HG03135 (cell line): ENCODE results near the gene CYTH3.

Source experiments
- ATAC-seq: cut with Tn5 transposase; IDR thresholded peaks from one replicate; pipeline ENCODE4 v1.9.1; 2021; ENCODE audit warnings: mild to moderate bottlenecking, moderate library complexity; ENCODE audit not compliant: unreplicated experiment

The CYTH3 gene

DNA sequence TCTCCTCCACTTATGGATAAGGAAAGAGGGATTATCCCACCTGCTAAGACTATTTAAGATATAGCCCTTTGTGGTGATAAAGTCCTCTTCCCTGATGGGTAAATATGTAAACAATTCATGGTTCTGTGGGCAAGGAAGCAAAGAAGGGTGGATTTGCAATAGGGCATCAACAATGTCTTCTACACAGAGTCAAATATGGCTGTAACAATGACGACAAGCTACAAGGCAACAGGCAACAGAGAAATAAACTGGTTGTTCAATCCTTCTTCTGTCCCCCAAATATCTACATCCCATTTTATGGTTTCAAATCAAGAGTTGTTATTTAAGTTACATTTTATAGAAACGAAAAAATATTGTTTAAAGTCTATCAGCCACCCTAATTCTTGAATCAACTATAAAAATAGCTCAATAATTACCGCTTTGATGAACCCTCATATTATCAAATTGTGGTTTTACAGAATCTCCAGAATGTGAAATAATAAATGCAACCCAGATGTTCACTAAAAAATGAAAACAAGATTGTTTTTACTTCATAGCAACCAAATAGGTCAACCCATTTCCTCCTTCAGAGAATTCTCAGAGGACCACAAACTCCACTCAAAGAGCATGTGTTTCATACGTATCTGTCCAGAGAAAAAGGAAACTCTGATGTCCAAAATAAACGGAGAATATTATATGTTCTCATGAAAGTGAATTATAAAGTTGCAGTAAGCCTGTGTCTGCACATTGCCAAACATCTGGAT is 13.8 kb downstream of the CYTH3 start:
- ATAC-seq = peak; percentile 48

DNA sequence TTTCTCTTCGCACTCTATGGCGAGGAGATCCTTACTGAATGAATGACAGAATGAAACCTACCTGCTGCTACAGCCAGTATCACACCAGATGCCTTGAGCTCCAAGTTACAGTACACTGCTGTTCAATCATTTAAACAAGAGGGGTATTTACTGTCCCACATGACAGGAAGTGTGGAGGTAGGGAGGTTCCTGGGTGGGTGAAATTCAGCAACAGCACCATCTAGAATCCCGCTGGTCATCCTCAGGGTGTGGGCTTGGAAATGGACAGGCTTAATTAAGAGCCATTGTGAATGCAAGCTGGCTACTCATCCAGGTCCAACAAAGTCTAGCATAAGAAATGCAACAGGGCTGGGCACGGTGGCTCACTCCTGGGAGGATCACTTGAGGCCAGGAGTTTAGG is 14.7 kb downstream of the CYTH3 start:
- no peak for ATAC-seq

DNA sequence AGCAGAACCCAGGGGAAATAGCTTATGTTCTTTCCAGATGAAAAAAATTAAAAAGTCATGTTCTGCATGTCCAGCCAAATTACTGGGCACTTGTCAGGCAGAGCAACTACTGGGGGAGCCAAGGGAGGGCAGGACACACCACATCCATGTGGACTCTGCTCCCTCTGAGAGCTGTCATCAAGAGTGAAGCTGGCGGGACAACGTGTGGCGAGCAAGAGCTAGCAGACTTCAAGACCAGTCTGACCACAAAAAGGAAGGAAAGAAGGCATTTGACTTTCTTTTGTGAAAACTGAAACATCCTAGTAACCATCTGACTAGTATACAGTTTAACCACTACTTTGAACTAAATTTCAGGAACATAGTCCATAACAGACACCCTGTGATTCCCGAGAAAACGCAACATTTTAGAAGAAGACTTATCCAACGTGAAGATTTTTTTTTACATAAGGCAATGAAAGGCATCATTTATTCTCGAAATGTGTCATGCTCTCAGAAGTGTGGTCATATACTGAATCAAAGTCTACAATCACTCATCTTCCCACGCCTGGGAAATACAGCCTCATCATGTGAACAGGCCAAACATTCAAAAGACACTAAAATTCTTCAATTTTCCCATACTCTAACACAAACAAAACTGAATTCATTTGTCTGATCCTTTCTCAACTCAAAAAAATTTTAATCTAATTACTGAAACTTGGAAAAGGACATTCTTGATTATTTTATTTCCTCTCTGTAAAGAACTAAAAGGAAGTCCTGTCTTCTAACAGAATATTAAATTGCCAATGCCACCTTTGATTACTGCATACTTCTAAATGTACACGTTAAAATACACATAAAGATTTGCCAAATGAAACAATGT is 15.5 kb downstream of the CYTH3 start:
- ATAC-seq = peak; percentile 63

DNA sequence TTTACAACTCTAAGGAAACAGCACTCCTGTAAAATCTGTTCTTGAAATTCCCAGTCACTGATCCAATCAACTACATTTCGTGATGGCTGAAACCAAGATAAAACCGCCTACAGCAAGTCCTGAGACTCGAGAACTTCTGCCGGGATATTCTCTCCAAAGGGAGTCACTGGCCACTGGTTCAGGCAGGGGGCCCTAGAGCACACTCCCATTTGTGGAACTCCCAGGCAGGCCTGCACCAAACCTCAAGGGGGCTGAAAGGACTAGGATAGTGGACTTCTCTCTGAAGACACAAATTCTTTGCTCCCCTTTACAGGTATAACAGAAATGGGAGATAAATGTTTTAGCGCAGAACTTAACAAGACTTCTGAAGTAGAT is 16.3 kb downstream of the CYTH3 start:
- no peak for ATAC-seq

DNA sequence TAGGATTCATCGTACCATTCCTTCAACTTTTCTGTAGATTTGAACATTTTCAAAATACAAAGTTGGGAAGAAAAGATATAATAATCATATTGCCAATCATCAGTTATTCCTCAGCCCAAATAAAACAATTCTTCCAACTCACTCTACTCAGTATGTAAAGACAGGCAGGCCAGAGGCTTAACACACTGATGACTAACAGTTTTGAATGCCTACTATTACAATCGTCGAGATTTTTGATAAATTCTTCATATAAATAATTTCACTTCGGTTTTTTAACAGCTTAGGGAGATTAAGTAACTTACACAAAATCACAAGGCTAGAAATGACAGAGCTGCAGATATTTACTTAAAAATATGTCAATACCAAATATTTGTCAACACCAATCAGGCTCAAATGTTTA is 17.6 kb downstream of the CYTH3 start:
- no peak for ATAC-seq

DNA sequence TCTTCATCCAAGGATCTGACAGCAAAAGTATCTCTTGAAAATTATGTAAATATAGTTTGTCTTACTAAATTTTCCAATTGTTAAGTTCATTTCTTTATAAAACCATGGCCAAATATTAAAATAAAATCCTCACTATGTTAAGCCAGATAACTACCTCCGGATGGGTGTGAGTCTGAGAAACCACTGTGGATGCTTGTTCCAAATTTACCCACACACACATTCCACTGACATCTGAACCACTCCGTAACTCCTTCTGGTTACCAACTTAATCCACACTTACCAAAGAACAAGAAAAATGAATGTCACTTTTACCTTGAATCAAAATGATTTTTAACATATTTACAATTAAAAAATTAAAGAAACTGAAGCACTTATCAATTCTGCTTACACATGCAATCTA is 19.7 kb downstream of the CYTH3 start:
- no peak for ATAC-seq

DNA sequence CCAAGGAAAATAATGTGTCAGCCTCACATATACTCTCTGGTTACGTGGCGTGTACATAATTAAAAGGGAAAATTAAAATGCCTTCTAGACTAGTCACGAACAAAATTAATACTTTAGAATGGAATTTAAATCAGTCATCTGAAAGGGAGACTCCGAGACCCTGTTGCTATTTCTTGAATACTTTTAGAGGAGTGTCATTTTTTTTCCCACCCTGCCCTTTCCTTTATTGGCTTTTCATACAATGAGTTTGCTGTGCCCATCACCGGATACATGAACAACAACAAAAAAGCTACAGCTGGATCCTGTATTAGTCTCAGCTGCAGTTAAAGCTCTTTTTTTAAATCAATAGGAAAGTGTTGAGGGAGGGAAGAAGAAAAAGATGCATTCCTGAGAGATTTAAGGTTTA is 20.1 kb downstream of the CYTH3 start:
- no peak for ATAC-seq

DNA sequence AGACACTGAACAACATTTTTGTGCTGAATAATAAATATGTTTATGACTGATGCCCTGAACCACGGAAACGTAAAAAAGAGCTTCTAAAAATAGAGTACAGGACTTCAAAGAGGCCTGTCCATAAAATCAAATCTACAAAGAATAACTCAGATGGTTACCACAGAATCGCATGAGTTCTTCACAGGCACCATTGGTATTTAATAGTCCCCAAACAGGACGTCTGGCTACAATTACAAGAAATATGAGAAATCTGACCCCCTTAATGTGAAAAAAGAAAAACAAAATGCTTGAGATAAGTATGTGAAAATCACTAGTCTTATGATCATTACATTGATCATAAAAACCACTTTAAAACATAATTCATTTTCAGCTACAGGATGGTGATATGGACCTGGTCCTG is 20.8 kb downstream of the CYTH3 start:
- ATAC-seq = no peak

DNA sequence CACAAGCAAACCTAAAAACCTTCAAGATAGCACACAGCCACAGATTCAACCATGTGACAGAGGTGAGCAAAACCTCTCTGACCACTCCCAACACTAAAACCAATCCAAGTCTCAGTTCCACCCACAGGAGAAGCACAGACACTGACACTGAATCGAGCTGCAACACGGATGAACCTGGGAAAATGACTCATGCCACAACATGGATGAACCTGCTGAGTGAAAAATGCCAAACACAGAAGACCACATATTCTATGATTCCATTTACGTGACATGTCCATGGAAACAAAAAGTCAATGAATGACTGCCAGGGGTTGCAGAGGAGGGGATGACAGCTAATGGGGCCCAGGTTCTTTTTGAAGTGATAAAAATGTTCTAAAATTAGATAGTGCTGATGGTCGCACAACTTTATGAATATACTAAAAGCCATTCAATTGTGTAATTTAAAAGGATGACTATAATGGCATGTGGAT is 22.0 kb downstream of the CYTH3 start:
- ATAC-seq = peak; percentile 70

DNA sequence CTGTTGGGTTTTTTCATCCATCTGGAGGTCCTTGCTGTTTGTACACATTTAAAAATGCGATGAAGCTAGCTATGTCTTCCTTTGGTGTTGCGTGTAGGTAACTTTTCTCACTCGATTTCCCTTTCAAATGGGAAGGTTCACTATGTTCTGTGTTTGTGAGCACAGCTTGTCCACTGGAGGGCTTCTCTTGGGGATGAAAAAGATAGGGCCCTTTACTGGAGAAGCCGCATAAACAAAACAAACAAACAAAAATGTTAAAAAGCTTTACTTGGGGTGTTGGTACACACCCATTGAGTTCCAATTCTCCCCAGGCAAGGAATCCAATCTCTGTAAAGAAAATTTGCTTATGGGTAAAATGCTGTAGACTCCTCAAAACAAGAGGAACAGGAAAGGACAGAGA is 23.4 kb downstream of the CYTH3 start:
- no peak for ATAC-seq

DNA sequence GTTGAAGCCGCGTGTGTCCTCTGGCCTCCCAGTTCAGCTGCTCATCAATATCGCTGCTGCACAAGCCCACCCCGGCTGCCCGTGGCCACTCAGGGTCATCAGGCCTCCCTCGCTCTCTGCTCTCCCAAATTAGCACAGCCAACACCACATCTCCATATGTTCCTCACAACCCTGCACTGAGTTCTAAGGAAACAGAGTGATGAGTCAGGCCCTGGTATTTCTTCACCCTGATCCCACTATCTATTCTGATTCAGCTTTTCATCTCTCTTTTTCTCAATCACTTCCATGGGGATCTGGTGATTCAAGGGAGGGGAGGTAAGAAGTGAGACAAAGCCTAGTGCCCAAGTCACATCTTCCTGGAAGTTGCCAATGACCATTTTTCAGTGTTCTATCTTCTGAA is 23.8 kb downstream of the CYTH3 start:
- no peak for ATAC-seq

DNA sequence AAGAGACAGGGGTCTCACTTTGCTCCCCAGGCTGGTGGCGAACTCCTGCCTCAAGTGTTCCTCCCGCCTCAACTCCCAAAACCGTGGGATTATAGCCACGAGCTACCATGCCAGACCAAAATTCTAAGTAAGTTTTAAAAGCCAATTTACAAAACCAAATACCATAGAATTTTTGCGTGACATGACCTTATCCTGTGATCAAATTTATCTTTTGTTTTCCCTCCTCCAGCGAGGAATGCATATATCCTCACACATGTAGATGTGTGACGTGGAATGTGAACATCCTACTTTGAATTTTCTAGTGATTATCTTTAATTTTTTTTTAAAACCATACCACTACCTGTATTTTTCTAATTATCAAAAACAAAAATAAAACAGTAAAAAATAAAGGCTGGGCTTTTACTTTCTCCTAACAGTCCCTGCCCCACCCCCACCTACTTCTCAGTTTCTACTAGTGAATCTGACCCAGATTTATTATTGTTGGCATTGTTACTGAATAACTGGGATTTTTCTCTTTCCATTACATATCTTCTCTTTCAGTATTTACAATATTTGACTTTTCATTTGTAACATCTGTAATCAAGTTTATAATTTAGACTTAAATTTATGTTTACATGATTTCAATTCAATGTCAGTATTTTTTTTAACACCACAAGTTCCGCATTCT is 26.0 kb downstream of the CYTH3 start:
- no peak for ATAC-seq

DNA sequence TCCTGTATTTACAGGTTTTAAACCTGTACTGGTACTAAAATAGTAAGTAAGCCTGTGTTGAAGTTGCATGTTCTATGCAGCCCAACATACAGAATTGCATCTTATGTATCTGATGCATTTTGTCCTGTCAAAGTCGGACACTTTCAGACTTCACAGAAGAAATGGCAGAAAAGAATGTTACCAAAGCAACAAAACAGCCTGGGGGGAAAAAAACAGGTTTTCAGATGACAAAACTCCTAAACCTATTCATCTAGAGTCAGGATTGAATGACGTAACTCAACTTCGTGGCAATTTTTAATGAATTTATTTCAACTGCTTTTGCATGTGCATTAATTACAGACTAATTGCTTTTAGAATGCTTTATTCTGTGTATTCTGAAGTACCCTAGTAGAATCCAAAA is 28.4 kb downstream of the CYTH3 start:
- ATAC-seq = no peak

DNA sequence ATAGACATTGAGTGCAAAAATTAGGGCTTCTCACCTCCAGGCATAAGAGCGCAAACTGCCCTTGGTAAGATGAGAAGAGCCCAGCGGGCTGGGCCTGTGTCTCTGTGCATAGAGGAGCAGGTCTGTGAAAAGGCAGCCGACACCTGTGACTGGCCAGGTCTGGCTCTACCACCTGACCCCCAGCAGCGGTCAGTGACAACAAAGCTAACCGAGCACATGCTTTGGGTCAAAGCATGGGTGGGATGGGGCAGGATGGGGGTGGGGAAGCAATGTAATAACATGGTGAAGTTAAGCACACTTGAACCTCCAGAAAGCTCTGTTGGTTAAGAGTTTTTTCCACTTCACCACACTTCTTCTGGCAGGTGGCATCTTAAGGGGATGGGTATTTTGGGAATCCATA is 29.3 kb downstream of the CYTH3 start:
- ATAC-seq = no peak

DNA sequence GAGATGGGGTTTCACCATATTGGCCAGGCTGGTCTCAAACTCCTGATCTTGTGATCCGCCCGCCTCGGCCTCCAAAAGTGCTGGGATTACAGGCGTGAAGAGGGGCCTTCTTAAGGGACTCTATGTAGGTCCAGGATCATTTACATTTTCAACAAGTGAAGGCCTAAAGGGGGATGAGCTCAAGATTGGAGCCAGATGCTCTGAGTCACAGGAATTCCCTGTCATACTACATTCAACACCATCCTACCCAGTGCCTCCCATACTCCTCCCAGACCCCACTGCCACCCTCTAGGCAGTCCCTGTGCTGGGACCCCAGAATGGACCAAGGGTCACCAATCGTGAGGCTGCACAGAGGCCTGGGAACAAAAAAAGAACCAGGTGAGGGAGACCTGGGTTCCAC is 29.9 kb downstream of the CYTH3 start:
- ATAC-seq = no peak

DNA sequence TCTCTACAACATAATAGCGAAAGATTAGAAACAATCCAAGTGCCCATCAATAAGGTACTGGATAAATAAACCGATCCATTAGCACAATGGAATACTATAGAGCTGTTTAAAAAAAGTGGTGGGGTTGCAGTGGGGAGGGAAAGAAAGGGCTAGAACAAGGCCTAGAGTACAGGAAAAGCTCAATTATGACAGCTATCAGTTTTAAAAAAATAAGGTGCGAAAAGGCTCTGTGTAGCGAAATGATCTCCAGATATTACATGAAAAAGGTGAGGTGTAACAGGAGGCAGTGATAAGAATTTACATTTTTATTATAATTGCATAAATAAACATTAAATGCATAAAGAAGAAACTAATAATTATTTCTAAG is 30.8 kb downstream of the CYTH3 start:
- no peak for ATAC-seq

DNA sequence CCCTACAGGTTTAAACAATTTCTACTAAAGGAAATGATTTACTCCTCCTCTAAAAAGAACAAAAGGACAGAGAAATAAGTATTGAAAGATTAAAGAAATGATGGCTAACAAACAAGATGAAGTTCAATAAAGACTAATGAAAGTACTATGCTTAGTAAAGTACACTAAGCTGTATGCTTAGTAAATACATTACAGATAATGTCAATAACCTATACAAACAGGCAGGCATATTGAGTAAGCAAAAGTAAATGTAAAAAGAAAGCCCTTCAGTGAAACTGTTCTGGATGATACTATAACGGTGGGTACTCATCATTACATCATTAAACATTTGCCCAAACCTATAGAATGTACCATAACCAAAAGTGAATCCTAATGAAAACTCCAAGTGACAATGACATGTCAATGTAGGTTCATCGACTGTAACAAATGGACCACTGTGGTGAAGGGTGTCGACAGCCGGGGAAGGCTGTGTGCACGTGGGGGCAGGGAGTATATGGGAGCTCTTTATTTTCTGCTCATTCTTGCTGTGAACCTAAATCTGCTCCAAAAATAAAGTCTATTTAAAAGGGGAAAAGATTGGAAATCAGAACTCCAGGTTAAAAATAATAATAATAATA is 34.0 kb downstream of the CYTH3 start:
- no peak for ATAC-seq

DNA sequence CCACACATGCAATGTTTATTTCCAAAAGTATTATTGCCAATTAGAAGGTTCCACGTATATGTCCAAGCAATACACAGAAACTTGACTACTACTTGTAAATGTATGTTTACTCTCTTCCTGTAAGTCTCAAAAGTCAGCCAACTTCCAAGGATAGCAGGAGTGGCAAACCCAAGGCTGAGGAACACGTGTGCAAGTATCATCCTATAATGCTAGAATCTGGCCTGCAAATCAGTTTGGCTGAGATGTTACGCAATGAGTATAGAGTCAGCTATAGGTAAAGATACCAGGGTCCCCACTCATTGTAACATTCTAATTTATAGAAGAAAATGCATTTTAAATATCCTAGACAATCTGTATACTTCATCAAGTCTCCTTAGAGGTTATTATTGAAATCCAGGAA is 34.7 kb downstream of the CYTH3 start:
- no peak for ATAC-seq

DNA sequence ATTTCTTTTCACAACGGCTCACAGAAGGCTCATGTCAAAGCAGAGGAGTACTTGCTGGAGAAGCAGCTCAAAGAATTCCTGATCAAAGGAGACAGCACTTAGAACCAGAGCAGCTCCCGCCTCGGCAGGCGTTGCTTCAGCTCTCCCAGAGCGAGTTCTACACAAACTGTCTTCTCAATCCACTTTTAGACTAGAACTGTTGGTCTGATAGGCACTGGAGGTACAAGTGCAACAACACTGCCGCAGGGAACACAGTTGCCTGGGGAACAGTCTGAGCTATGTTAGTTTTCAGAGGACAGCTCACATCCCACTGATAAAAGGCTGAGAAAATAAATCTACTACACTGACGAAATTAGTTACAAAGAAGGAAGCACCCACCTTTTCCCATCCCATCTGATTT is 35.4 kb downstream of the CYTH3 start:
- ATAC-seq = no peak

DNA sequence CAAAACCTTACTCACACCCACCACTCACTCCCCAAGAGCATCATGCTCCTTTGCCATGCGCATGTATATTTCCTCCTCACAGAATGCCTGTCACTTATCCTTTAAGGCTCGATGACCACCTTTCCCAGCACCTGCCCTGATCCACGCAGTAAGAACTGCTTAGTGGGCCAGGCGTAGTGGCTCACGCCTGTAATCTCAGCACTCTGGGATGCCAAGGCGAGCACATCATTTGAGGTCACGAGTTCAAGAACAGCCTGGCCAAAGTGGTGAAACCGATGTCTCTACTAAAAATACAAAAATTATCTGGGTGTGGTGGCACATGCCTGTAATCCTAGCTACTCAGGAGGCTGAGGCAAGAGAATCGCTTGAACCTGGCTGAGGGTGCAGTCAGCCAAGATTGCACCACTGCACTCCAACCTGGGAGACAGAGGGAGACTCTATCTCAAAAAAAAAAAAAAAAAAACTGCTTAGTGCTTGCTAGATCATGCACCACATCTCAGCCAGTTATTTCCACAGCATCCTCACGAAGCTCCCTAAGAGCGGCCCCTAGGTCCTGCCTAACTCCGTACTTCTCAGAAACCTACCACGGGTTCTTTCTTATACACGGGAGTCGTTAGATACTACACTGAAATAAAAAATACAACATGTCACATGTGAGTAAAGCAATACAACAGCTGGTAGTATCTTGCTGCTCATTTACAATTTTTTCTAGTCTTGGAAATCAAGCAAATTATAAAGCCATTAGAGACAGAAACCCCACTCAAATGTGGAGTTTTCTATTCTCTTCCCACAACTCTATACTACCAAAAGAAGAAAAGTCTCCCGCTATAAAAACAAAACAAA is 37.2 kb downstream of the CYTH3 start:
- ATAC-seq = no peak

DNA sequence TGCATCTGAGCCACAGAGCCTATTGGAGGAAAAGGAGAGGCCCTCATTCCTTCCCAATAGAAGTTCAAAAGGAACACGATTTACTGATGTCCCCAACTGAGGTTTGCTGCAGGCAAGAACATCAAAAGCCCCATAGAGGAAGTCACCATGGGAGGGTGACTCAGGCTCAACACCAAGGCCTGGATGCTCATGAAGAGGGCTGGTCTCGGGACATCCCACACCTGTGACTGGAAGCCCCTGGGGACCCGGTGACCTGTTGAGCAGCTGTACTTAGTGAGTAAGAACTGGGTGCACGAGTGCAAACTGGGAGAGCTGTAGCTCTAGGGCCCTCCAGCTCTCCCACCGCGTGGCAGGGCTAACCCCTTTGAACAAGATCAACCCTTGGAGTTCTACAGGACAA is 38.0 kb downstream of the CYTH3 start:
- ATAC-seq = no peak
